GM08714 (cell line): ENCODE measurements around the gene RNF123.

ENCODE experiments used
- H3K4me3 ChIP-seq: fragments of 200-500 bp; sonication (Bioruptor generic); 2 replicates; pipeline ENCODE4 v1.5.1; 2014; ENCODE audit warnings: mild to moderate bottlenecking, low read length, inconsistent platforms
- ZNF274 ChIP-seq: IDR thresholded peaks from 2 replicates; pipeline ENCODE4 v1.6.1; 2012; ENCODE audit warnings: mild to moderate bottlenecking, low read depth, low read length

Gene RNF123

DNA sequence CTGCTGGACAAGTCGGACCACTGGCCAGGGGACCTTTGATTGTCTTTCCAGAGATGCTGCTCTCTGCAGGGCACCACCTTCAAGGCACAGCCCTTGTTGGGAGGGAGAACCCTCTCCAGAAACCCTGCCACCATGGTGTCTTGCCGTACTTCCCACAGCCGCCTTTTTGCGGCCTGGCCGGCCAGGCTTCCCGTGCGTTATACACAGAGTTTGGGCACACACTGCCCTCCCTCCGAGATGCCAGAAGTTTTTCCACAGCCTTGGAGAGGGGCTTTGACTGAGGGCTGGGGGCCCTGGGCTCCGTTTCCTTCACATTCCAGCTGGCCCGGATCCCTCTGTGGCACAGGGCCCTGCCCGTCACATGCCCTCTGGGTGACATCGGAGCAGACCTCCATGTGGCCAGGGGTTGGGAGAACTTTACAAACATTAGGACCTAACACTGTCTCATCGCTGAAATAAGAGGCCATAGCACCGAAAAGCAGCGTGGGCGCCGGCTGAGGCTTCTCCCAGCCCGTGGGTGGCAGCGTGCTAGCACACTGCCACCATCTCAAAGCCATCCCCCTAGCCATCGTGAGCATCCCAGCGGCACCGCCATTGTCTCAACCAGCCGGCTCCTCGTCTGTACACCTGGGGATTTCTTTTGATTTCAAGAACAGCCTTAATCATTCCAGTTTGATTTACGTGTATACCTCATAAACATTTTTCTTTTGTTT lies 21.5 kb upstream of the RNF123 start:
- H3K4me3 ChIP-seq: no peak overlapping the region
- no peak for TF ChIP-seq ZNF274

DNA sequence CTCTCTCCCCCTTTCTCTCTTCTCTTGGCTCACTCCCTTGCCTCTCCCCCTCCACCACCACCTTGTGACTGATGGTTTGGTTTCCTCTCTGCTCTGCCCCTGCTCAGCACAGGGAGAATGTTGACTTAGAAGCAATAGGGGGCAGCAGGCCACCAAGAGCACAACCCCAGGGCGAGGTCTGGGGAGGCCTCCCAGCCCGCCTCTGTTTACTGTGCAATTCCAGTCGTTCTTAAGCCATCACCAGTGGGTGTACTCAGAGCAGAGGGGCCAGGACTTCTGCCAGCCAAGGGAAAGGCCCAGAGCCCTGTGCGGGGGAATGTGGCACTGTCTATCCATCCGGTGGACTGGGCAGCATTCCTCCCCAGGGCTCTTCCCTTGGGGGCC lies 21.0 kb upstream of the RNF123 start:
- no peak overlapping the region for H3K4me3 ChIP-seq
- no peak for TF ChIP-seq ZNF274

DNA sequence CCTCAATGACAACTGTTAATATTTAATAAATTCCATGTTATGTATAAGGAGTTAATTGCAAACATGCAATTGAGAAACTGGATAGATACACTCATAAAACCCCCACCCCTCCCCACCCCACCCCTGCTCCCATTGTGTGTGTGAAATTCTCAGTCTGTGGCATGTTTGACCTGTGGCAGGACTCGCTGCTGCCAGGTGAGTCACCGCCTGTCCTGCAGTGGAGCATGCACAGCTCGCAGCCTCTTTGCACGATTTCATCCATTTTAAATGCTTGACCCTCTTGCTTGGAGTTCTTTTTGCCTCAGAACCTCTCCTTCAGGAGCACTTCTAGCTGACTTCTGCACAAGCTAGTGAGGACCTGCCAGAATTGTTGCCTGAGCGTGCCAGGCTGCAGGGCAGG lies 20.5 kb upstream of the RNF123 start:
- no peak for TF ChIP-seq ZNF274
- H3K4me3 ChIP-seq: no peak overlapping the region

DNA sequence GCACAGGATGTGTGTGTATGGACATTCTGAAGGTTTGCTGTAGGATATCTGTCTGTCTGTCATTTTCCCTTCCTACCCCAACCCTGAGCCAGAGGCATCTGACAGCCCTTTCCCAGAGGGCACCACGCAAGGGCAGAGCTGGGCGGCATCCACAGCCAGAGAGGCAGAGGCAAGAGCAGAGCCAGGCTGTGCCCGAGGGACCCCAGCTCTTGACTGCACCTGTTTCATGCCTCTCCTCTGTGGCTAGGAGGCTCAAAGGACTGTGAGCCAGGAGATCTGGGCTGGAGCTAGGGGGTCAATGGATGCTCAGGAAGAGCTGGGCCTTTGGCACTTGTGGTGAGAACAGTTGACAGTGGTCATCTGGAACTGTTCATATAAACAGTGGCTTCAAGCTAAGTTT lies 20.0 kb upstream of the RNF123 start:
- TF ChIP-seq ZNF274: no peak
- H3K4me3 ChIP-seq: no peak overlapping the region

DNA sequence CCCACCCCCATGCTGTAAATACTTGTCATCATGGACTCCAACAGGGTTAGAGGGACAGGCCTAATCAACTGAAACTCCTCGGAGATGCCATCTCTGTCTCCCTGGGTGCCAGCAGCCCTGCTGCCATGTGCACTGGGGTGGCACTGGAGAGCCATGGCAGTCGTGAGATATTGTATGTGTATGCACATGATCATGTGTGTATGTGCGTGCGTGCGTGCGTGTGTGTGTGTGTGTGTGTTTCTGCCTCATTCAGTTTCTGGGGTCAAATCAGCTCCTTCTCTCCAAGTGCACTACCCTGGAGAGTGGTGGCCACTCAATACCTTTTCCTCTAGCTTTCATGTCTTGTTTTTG lies 18.4 kb upstream of the RNF123 start:
- no peak for TF ChIP-seq ZNF274

DNA sequence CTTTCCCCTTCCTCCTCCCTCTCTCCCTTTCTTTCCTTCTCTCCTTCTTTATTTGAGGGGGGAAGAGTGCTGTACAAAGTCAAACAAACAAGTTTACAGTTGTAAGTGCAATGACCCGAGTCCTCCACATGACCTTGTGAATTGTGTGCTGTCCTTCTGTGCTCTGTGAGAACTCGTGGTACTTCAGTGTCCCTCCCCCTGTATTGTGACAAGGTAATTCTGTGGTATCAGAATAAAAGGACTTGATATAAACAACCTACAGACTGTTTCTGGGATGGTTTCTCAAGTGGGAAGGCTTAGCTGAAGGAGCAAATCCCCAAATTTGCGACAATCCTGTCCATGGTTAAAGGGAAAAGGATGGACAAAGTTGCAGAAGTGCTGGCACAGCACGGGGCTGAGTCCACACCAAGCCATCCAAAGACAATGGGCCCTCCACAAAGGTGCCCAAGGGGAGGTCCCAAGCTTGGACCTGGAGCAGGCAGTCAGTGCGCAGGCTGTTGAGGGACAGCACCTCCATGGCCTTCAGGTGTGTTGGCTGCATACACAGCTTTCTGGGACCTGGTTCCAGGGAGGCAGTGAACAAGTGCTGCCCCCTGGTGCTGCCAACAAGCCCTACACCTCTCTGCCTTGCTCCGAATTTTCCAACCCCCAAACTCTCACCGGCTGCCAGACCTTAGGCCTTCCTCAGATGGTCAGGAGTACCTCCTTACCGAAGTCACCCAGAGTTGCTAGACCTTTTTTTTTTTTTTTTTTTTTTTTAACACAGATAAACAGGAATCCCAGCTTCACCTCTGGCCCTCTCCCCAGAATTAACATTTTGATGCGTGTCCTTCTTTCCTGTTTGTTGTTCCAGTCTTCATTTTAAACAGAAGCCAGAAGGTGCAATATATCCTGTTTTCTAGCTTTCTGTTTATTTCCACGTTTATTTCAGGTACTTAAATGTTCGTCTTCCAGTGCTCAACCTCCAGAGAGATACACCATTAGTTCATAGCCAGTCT lies 17.8 kb upstream of the RNF123 start:
- H3K4me3 ChIP-seq: no peak overlapping the region
- TF ChIP-seq ZNF274: no peak

More for the DNA sequence above, 18.4 kb upstream of the RNF123 start:
- H3K4me3 ChIP-seq: no peak overlapping the region

DNA sequence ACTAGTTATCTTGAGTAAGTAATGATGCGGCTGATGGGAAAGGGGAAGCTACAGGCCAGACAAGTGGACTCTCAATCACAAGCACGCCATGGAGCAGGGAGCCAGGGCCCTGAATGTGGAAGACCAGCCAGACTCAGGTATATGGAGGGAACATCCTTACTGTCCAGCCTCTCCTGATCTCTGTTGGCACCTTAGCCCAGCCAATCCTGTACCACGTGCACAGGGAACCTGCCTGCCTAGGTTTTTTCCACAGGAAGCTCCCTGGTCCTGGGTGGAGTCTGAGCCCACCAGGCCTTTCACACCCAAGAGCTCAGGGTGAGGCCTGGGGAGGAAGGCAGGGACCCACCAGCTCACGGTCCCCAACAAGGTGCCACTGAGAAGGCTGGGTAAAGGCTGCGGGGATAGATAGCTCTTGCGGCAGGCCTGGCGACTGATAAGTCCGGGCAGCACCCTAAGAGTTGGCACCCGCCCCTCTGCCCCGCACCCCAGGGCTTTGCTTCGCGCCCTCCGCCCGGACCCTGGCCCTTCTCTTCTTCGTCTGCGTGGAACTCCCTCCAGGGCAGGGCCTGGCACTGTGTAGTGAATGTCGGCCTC lies 16.1 kb upstream of the RNF123 start:
- TF ChIP-seq ZNF274: no peak

DNA sequence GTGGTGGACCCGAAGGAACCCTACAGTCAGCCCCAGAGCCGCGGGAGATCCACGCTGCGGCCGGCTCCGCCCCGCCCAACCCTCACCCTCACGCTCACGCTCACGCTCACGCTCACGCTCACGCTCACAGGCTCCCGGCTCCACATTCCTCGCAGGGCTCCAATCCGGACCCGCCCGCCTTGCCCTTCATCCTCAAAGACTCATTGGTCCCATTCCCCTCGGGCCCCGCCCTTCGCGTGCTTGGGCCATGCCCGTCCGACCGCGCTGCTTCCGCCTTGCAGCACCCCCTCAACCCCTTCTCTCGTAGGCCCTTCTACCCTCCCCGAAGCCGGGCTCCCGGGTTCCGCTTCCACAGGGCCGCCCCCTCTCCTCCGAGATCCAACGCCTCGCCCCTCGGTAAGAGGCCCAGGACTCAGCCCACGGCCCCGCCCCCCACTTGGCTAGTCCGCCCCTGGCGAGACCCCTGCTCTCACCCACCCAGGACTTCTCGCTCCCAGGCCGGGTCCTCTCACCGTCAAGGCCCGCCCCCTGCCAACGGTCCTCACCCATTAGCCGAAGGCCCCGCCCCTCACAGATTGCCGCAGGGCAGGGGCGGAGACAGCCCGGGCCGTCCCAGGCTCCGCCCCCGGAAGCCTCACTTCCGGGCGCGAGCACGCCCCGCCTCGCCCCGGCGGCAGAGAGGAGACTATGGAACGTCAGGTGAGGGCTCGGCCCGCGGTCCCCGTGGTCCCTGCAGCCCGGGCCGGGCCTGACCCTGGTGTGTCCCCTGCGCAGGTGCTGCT lies 15.5 kb upstream of the RNF123 start, which contains the start of gene APEH:
APEH (plus strand) TSS at position 637 of the 782 bp plus-strand sequence; CDS start at position 688, 51 bp downstream.
- no peak for TF ChIP-seq ZNF274
- peak within 1 kb of the TSS; percentile 75 for H3K4me3 ChIP-seq

More for the DNA sequence above, 16.1 kb upstream of the RNF123 start:
- peak overlapping the region; percentile 69 for H3K4me3 ChIP-seq

DNA sequence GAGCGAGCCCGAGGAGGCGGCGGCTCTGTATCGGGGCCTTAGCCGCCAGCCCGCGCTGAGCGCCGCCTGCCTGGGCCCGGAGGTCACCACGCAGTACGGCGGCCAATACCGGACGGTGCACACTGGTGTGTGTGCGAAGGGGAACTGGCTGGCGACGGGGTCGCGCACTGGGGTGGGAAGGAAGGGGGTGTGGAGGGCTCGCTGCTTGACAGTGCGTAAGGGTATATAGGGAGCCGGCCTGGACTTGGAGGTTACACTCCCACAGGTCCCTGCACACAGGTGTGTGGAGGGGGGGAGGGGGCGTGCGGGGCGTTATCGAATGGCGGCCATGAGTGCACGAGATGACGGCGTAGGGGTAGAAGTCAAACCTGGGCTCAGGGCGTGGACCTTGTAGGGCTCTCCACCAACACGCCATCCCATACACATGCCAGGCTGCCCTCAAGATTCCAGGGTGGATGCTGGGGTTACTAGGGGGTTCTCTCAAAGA lies 14.8 kb upstream of the RNF123 start:
- peak overlapping the region; percentile 75; the same call in 1 of the 2 replicates for H3K4me3 ChIP-seq
- TF ChIP-seq ZNF274: no peak

DNA sequence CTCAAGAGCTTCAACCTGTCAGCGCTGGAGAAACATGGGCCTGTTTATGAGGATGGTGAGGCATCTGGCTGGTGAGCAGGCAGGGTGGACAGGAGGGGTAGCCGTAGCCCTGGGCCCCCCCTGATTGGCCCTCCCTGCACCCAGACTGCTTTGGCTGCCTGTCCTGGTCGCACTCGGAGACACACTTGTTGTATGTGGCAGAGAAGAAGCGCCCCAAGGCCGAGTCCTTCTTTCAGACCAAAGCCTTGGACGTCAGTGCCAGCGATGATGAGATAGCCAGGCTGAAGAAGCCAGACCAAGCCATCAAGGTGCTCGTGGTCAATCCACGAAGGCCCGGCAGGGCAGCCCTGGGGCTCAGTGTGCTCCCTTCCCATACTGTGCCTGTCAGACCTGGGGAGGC lies 13.4 kb upstream of the RNF123 start:
- H3K4me3 ChIP-seq: no peak overlapping the region
- TF ChIP-seq ZNF274: no peak

DNA sequence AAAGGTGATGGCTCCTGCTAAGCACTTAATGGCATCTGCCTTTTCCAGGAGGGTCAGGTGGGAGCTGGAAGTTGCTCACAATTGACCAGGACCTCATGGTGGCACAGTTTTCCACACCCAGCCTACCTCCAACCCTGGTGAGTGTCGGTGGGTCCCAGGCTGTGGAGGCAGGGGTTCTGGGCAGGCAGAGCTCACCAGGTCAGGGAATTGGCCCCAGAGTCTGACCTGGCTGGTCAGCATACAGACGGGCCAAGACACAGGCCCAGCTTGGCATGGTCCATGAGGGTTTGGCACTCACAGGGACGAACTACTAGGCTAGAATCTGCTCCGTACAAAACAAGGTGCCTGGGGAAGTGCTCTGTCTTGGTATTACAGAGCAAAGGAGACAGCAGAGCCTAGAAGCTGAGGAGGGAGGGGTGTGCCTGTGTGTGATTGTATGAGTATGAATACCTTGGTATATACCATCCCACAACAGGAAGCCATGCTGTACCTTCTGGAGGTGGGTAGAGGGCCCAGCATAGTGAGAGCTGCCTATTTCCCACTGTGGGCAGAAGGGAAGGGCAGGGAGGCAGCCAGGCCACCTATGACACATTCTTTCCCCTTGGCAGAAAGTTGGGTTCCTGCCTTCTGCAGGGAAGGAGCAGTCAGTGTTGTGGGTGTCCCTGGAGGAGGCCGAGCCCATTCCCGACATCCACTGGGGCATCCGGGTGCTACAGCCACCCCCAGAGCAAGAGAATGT lies 8.7 kb upstream of the RNF123 start:
- no peak overlapping the region for H3K4me3 ChIP-seq
- no peak for TF ChIP-seq ZNF274

DNA sequence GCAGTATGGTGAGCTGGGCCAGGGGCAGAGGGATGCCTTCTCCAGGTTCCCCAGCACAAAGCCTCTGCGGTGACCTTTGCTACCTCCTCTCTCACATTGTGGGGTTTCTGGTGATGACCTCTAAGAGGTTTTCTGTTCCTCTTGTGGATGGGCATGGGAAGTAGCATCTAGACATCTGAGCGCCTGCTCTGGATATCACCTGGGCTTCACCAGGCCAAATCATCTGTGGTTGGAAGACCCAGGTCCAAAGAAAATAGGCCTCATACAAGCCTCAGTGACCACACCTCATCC lies 8.2 kb upstream of the RNF123 start:
- H3K4me3 ChIP-seq: no peak overlapping the region

DNA sequence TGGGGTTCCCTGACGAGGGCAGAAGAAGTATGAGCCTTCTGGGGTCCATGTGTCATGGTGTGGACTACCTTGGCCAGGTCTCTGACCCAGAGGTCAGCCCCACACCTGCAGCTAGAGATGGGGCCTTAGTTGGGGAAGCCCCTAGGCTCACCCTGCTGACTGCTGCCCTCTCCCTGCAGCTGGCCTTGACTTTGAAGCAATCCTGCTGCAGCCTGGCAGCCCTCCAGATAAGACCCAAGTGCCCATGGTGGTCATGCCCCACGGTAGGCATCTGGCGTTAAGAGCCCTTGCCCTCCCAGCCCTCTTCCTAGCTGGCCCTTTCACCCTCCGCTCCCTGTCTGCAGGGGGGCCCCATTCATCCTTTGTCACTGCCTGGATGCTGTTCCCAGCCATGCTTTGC lies 7.8 kb upstream of the RNF123 start:
- no peak overlapping the region for H3K4me3 ChIP-seq
- no peak for TF ChIP-seq ZNF274

More for the DNA sequence above, 8.2 kb upstream of the RNF123 start:
- no peak for TF ChIP-seq ZNF274
